Measurements from ENCODE around the gene FBXO11.

- no peak for TF ChIP-seq CTCF (IDR thresholded peaks at IDR 0.05)
- TF ChIP-seq POLR2A (IDR thresholded peaks at IDR 0.05), result no peak
Observed at GRCh38 chr2:47916412-47916811, 10.1 kb upstream of the FBXO11 start.

Measured in tibial nerve (tissue), 3 donors.